ENCODE results near the gene SRD5A3. TPM values are rescaled to one million over a fixed set of nuclear protein-coding genes. Genes with fewer than 3 reads are reported as not detected.

SRD5A3 gene
- total and polyA plus RNA-seq, 9 of the 15 experiments (the other 6 are each of a cell fraction or from before 2014, with no cell fraction given), result 2.5 to 37.0 (median 13.3) TPM

DNA sequence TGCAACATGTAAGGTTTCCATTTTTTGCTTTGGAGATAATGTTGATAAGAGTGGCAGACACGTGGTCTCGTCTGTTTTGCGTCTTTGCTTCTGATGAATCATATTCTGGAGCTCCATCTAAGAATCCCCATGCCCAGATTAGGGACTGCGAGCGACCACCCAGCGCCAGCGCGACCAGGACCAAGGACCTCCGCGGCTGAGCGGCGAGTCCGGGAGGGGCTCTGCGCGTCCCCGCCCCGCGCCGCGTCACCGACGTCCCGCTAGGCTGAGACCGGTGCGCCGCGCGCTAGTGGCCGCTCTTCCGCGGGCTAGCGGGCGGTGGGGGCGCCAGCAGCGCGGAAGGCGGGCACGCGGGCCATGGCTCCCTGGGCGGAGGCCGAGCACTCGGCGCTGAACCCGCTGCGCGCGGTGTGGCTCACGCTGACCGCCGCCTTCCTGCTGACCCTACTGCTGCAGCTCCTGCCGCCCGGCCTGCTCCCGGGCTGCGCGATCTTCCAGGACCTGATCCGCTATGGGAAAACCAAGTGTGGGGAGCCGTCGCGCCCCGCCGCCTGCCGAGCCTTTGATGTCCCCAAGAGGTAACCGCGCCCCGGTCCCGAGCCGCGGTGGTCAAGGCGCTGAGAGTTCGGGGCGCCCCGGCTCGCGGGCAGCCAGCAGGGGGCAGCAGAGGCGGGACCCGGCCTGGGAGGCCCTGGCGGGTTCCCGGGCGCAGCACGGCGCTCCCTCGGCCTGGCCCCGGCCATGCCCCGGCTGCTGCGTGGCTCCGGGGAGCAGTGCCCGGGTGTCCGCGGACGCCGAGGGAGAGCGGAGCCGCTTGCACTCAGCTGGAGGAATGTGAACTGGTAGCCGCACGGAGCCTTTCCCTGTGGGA is at the start of gene SRD5A3 (continued):
- TF ChIP-seq, protein P1, sequence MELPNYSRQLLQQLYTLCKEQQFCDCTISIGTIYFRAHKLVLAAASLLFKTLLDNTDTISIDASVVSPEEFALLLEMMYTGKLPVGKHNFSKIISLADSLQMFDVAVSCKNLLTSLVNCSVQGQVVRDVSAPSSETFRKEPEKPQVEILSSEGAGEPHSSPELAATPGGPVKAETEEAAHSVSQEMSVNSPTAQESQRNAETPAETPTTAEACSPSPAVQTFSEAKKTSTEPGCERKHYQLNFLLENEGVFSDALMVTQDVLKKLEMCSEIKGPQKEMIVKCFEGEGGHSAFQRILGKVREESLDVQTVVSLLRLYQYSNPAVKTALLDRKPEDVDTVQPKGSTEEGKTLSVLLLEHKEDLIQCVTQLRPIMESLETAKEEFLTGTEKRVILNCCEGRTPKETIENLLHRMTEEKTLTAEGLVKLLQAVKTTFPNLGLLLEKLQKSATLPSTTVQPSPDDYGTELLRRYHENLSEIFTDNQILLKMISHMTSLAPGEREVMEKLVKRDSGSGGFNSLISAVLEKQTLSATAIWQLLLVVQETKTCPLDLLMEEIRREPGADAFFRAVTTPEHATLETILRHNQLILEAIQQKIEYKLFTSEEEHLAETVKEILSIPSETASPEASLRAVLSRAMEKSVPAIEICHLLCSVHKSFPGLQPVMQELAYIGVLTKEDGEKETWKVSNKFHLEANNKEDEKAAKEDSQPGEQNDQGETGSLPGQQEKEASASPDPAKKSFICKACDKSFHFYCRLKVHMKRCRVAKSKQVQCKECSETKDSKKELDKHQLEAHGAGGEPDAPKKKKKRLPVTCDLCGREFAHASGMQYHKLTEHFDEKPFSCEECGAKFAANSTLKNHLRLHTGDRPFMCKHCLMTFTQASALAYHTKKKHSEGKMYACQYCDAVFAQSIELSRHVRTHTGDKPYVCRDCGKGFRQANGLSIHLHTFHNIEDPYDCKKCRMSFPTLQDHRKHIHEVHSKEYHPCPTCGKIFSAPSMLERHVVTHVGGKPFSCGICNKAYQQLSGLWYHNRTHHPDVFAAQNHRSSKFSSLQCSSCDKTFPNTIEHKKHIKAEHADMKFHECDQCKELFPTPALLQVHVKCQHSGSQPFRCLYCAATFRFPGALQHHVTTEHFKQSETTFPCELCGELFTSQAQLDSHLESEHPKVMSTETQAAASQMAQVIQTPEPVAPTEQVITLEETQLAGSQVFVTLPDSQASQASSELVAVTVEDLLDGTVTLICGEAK (IDR thresholded peaks at IDR 0.05), result 0 out of 2 replicates have a peak, but pooled peaks have one; percentile 28
- TF ChIP-seq, protein P1 (CRISPR knock-in tag; IDR thresholded peaks at IDR 0.05), result no peak
- TF ChIP-seq SLC30A9 (CRISPR knock-in tag; IDR thresholded peaks at IDR 0.05), result no peak
- TF ChIP-seq, protein P2, sequence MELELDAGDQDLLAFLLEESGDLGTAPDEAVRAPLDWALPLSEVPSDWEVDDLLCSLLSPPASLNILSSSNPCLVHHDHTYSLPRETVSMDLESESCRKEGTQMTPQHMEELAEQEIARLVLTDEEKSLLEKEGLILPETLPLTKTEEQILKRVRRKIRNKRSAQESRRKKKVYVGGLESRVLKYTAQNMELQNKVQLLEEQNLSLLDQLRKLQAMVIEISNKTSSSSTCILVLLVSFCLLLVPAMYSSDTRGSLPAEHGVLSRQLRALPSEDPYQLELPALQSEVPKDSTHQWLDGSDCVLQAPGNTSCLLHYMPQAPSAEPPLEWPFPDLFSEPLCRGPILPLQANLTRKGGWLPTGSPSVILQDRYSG (tag; conservative IDR thresholded peaks at IDR 0.05; ENCODE audit: low read depth), result no peak; the same call in 1 of the 2 replicates
- peak; percentile 79; the same call in 1 of the 2 replicates for TF ChIP-seq ZNF431 (CRISPR knock-in tag; IDR thresholded peaks at IDR 0.05)
- no peak for TF ChIP-seq POU5F1 (IDR thresholded peaks at IDR 0.05; ENCODE audit: borderline replicate concordance, low read depth, low read length, partially characterized antibody)
- TF ChIP-seq MAFK (IDR thresholded peaks at IDR 0.05; ENCODE audit: low read length), result no peak
- TF ChIP-seq ELF2 (CRISPR knock-in tag; IDR thresholded peaks at IDR 0.05), result 0 out of 2 replicates have a peak, but pooled peaks have one; percentile 56
- 0 out of 2 replicates have a peak, but pooled peaks have one; percentile 34 for TF ChIP-seq DPF2 (IDR thresholded peaks at IDR 0.05)
- TF ChIP-seq TBL1XR1 (IDR thresholded peaks at IDR 0.05; ENCODE audit: low read length in 2 of 2), result no peak
- TF ChIP-seq, protein P3, sequence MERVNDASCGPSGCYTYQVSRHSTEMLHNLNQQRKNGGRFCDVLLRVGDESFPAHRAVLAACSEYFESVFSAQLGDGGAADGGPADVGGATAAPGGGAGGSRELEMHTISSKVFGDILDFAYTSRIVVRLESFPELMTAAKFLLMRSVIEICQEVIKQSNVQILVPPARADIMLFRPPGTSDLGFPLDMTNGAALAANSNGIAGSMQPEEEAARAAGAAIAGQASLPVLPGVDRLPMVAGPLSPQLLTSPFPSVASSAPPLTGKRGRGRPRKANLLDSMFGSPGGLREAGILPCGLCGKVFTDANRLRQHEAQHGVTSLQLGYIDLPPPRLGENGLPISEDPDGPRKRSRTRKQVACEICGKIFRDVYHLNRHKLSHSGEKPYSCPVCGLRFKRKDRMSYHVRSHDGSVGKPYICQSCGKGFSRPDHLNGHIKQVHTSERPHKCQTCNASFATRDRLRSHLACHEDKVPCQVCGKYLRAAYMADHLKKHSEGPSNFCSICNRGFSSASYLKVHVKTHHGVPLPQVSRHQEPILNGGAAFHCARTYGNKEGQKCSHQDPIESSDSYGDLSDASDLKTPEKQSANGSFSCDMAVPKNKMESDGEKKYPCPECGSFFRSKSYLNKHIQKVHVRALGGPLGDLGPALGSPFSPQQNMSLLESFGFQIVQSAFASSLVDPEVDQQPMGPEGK (CRISPR knock-in tag; IDR thresholded peaks at IDR 0.05; ENCODE audit: borderline replicate concordance), result no peak
- TF ChIP-seq BRD4 (IDR thresholded peaks at IDR 0.05), result no peak
- no peak for TF ChIP-seq POLR3A (IDR thresholded peaks at IDR 0.05; ENCODE audit: borderline replicate concordance, extremely low read depth, insufficient read depth, insufficient read length)
- peak in 1 of 2 experiments; percentile 6; a peak in 2 of 4 replicates for TF ChIP-seq RCOR1 (IDR thresholded peaks at IDR 0.05; ENCODE audit: borderline replicate concordance in 1 of 2, low read depth in 2 of 2, low read length in 2 of 2)
- TF ChIP-seq ZNF239 (CRISPR knock-in tag; IDR thresholded peaks at IDR 0.05), result no peak
